Left lung (tissue), 10 donors: ENCODE measurements around the gene RAB40C. TPM values are rescaled to one million over a fixed set of nuclear protein-coding genes. Genes with fewer than 3 reads are reported as not detected.

Experiments
- ATAC-seq: fragments of 200-7000 bp; cut with Tn5 transposase; one replicate; pipeline ENCODE4 v1.9.1; 2020; ENCODE audit warnings: moderate library complexity
- DNase-seq, 4 donors: peaks; one replicate each; pipeline ENCODE4 v3.0.0-alpha.2; 2013 to 2020
- H3K27ac ChIP-seq, 2 donors: fragments of 200-600 bp; sonication (generic) in 1 of 2; one replicate each; pipeline versions ENCODE4 v1.5.0 to v1.8.0; 2020 to 2021
- H3K27me3 ChIP-seq, 2 donors: fragments of 200-600 bp; sonication (generic) in 1 of 2; one replicate each; pipeline versions ENCODE4 v1.5.0 to v1.8.0; 2020 to 2021
- H3K36me3 ChIP-seq, 2 donors: fragments of 200-600 bp; sonication (generic) in 1 of 2; one replicate each; pipeline versions ENCODE4 v1.5.0 to v1.8.0; 2020 to 2021
- H3K4me1 ChIP-seq, 2 donors: fragments of 200-600 bp; one replicate each; pipeline ENCODE4 v1.8.0; 2021
- H3K4me3 ChIP-seq, 2 donors: fragments of 200-600 bp; sonication (generic) in 1 of 2; one replicate each; pipeline versions ENCODE4 v1.5.0 to v1.8.0; 2020 to 2021; ENCODE audit warnings: mild to moderate bottlenecking in 1 of 2
- H3K9me3 ChIP-seq, 2 donors: fragments of 200-600 bp; sonication (generic) in 1 of 2; one replicate each; pipeline versions ENCODE4 v1.5.0 to v1.8.0; 2020 to 2021
- intact Hi-C, 2 donors: fragments of 100-400 bp; cut with DNase I; formaldehyde crosslinking; loops; one replicate each; pipeline versions ENCODE4 v1.11.2 to v1.14.2; 2022
- polyA plus RNA-seq, 6 donors: library from polyadenylated mRNA; unstranded; fragments of 120-200 nt; gene quantifications; one replicate each; pipeline ENCODE4 v1.2.1, GENCODE V29; 2013; ENCODE audit not compliant: insufficient read length in 6 of 6
- total RNA-seq, 2 donors: library from RNA; stranded (reverse); fragmentation: NEBNext Ultra II Directional; extraction: Animal tissue kit (Norgen Biotek cat#: 25700); gene quantifications; one replicate each; pipeline ENCODE4 v1.2.1, GENCODE V29; 2021
- TF ChIP-seq, protein P1 (sequence below), 2 donors: fragments of 200-600 bp; sonication (generic) in 1 of 2; IDR thresholded peaks; one replicate each; pipeline versions ENCODE4 v1.5.0 to v1.8.0; 2021; ENCODE audit warnings: antibody characterized with exemption in 2 of 2
- donor health status: DM: no; HTN: yes; CAD: no.
- donor health status: DM: no; HTN: no; CAD: no.

Gene RAB40C
- total and polyA plus RNA-seq, 8 donors: 17.6 to 32.9 (median 25.9) TPM

- no peaks in the 10 kb centered on the region for H3K9me3 ChIP-seq
- no peak overlapping the region for H3K27ac ChIP-seq
- intact Hi-C loops: no loop called here
- peaks cover 11 to 40% of the 10 kb centered on the region in 2 donors for H3K4me1 ChIP-seq
- H3K4me3 ChIP-seq: no peak overlapping the region
- TF ChIP-seq, protein P1, sequence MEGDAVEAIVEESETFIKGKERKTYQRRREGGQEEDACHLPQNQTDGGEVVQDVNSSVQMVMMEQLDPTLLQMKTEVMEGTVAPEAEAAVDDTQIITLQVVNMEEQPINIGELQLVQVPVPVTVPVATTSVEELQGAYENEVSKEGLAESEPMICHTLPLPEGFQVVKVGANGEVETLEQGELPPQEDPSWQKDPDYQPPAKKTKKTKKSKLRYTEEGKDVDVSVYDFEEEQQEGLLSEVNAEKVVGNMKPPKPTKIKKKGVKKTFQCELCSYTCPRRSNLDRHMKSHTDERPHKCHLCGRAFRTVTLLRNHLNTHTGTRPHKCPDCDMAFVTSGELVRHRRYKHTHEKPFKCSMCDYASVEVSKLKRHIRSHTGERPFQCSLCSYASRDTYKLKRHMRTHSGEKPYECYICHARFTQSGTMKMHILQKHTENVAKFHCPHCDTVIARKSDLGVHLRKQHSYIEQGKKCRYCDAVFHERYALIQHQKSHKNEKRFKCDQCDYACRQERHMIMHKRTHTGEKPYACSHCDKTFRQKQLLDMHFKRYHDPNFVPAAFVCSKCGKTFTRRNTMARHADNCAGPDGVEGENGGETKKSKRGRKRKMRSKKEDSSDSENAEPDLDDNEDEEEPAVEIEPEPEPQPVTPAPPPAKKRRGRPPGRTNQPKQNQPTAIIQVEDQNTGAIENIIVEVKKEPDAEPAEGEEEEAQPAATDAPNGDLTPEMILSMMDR (IDR thresholded peaks at IDR 0.05): no peak
- H3K36me3 ChIP-seq: peaks cover 0 to 56% of the 10 kb centered on the region in 2 donors
- DNase-seq (no peak), ATAC-seq (no peak)
- H3K27me3 ChIP-seq: peaks cover 0 to 33% of the 10 kb centered on the region in 2 donors
Measured at GRCh38 chr16:673399-673991, 83.6 kb downstream of the RAB40C start.

GRCh38 chr16:674214-674881, 84.5 kb downstream of the RAB40C start:
- H3K36me3 ChIP-seq: peaks cover 0 to 54% of the 10 kb centered on the region in 2 donors
- no peak overlapping the region for H3K27ac ChIP-seq
- H3K27me3 ChIP-seq: peaks cover 0 to 33% of the 10 kb centered on the region in 2 donors
- intact Hi-C loops: no loop called here
- no peaks in the 10 kb centered on the region for H3K9me3 ChIP-seq
- TF ChIP-seq, protein P1 (IDR thresholded peaks at IDR 0.05): no peak
- no peak for DNase-seq
- H3K4me1 ChIP-seq: peaks cover 9 to 34% of the 10 kb centered on the region in 2 donors
- ATAC-seq: no peak
- no peak overlapping the region for H3K4me3 ChIP-seq

DNA sequence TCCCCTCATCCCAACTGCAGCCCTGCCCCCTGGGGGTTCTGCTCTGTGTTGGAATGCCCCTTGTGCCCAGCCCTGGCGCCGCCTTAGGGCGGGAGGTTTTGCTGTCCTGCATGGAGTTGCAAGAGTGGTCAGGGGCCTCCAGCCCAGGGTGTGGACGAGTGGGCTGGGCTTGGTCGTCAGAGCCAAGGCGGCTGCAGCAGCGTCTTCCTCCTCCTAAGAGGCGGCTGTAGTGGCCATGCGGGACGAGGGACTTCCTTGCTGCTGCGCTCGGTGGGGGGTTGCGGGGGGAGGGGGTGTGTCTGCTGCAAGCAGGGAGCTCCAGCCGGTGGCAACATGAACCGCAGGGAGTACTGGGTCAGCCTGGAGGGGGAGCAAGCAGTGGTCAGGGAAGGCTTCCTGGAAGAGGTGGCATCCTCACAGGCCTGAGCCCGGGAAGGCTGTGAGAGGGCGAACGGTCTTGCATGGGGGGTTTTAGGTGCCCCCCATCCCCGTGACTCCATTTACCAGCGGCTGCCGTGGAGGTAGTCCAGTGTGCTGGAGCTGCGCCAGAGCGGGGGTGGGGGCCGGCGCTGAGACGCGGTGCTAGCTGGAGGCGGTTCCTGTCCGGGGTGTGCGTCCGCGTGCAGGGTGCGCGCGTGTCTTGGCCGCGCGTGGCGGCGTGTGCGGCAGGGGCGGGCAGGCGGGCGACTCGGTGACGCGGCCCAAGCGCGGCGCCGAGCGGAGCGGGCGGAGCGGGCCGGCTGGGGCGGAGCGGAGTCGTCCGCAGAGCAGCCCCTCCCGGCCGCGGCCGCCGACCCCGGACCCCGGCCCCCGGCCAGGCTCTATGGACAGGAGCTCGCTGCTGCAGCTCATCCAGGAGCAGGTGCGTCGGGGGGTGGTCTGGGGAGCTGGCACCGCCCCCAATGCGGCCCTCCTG, 85.4 kb downstream of the RAB40C start, which contains the start of gene RHBDL1:
Gene RHBDL1, plus strand, starts transcription at position 704 of the 916 bp plus-strand sequence. Its CDS starts 120 bp downstream, at position 824.
- no peak within 1 kb of the TSS for H3K4me3 ChIP-seq

DNA sequence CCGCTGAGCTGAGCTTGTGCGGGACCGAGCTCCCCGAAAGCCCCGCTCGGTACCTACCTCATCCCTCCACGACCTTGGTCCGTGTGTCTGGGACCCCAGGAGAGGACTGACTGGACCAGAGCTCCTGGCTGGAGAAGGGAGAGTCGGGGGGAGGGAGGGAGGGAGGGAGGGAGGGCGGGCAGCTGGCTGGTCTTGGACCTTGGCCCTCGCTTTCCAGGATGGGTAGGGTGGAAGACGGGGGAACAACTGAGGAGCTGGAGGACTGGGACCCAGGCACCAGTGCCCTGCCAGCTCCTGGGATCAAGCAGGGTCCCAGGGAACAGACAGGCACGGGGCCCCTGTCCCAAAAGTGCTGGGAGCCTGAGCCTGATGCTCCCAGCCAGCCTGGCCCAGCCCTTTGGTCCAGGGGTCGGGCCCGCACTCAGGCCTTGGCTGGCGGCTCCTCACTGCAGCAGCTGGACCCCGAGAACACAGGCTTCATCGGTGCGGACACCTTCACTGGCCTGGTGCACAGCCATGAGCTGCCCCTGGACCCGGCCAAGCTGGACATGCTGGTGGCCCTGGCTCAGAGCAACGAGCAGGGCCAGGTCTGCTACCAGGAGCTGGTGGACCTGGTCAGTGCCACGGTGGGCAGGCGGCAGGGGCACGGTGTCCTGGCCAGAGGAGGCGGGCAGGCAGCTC, 86.2 kb downstream of the RAB40C start:
- Histone ChIP-seq H3K36me3 (peaks cover 0 to 38% of the 10 kb centered on the region in 2 donors), H3K4me1 (peaks cover 14 to 38% of the 10 kb centered on the region in 2 donors), H3K9me3 (no peaks in the 10 kb centered on the region), H3K27ac (no peak overlapping the region), H3K27me3 (peaks cover 0 to 33% of the 10 kb centered on the region in 2 donors), H3K4me3 (no peak overlapping the region)
- intact Hi-C loops: no loop called here
- TF ChIP-seq, protein P1 (IDR thresholded peaks at IDR 0.05): no peak
- no peak for ATAC-seq
- no peak for DNase-seq

More for the DNA sequence above, 85.4 kb downstream of the RAB40C start, which contains the start of gene RHBDL1:
- Histone ChIP-seq H3K27ac (no peak within 1 kb of the TSS), H3K27me3 (peaks cover 0 to 33% of the 10 kb centered on the region in 2 donors), H3K36me3 (peaks cover 0 to 45% of the 10 kb centered on the region in 2 donors), H3K4me1 (peaks cover 11 to 34% of the 10 kb centered on the region in 2 donors), H3K9me3 (no peaks in the 10 kb centered on the region)
- DNase-seq: no peak
- no peak for ATAC-seq
- TF ChIP-seq, protein P1 (IDR thresholded peaks at IDR 0.05): no peak
- intact Hi-C loops: no loop called here
